CD4-positive, alpha-beta T cell (primary cell): ENCODE results near the gene DCAF15. TPM values are rescaled to one million over a fixed set of nuclear protein-coding genes. Genes with fewer than 3 reads are reported as not detected.

ENCODE experiments used
- ATAC-seq: fragments of 200-7000 bp; cut with Tn5 transposase; one replicate; pipeline ENCODE4 v1.10.0; 2022; ENCODE audit warnings: mild to moderate bottlenecking; ENCODE audit not compliant: poor library complexity
- CTCF ChIA-PET: fragments of 350-600 bp; sonication (Branson Sonifier 250); formaldehyde crosslinking; loops from one replicate; lab custom pipeline; 2021; ENCODE audit warnings: antibody characterized with exemption, inconsistent platforms; lab: Charles Lee
- POLR2A ChIA-PET: fragments of 350-600 bp; sonication (Branson Sonifier 250); formaldehyde crosslinking; loops from one replicate; lab custom pipeline; 2021; ENCODE audit warnings: antibody characterized with exemption, inconsistent platforms; lab: Charles Lee
- DNase-seq, 14 experiments: peaks; one replicate each; pipeline ENCODE4 v3.0.0-alpha.2; 2013 to 2020; ENCODE audit warnings: mixed read lengths in 2 of 14
- H3K27ac ChIP-seq, 2 donors: one replicate each; pipeline versions ENCODE4 v1.5.1 to v1.7.0; 2013; ENCODE audit warnings: low read length in 2 of 2, low read depth in 1 of 2, mild to moderate bottlenecking in 1 of 2
- H3K27me3 ChIP-seq, 2 experiments: 1 replicate in 1 of 2; 2 replicates in 1 of 2; pipeline versions ENCODE4 v1.6.1 to v1.7.0; 2013; ENCODE audit warnings: low read length in 2 of 2, control low read depth in 1 of 2, mild to moderate bottlenecking in 1 of 2, moderate library complexity in 1 of 2; ENCODE audit not compliant: insufficient read depth in 2 of 2, control insufficient read depth in 1 of 2
- H3K36me3 ChIP-seq: one replicate; pipeline ENCODE4 v1.6.1; 2013; ENCODE audit warnings: low read length, control low read depth; ENCODE audit not compliant: insufficient read depth
- H3K4me1 ChIP-seq: one replicate; pipeline ENCODE4 v1.6.1; 2013; ENCODE audit warnings: low read length, control low read depth; ENCODE audit not compliant: insufficient read depth
- H3K4me3 ChIP-seq: one replicate; pipeline ENCODE4 v1.5.1; 2013; ENCODE audit warnings: mild to moderate bottlenecking, low read length, moderate library complexity
- H3K9me3 ChIP-seq, 2 experiments: 1 replicate in 1 of 2; 2 replicates in 1 of 2; pipeline versions ENCODE4 v1.6.1 to v1.7.0; 2013; ENCODE audit warnings: low read length in 2 of 2, mild to moderate bottlenecking in 2 of 2, control low read depth in 1 of 2, moderate library complexity in 1 of 2; ENCODE audit not compliant: control insufficient read depth in 1 of 2, insufficient read depth in 1 of 2
- H3K27ac Mint-ChIP-seq: one replicate; pipeline ENCODE4 v1.8.0; 2020; ENCODE audit warnings: mixed read lengths
- H3K27me3 Mint-ChIP-seq: one replicate; pipeline ENCODE4 v1.8.0; 2021; ENCODE audit warnings: mixed read lengths
- H3K36me3 Mint-ChIP-seq: one replicate; pipeline ENCODE4 v1.8.0; 2021; ENCODE audit warnings: low read depth, mixed read lengths
- H3K4me1 Mint-ChIP-seq: one replicate; pipeline ENCODE4 v1.8.0; 2021; ENCODE audit warnings: low read depth, mixed read lengths
- H3K4me3 Mint-ChIP-seq: one replicate; pipeline ENCODE4 v1.8.0; 2020; ENCODE audit warnings: mild to moderate bottlenecking, mixed read lengths
- H3K9me3 Mint-ChIP-seq: one replicate; pipeline ENCODE4 v1.8.0; 2020; ENCODE audit warnings: mixed read lengths
- intact Hi-C, 2 experiments: fragments of 100-400 bp; cut with DNase I in 1 of 2; cut with micrococcal nuclease in 1 of 2; formaldehyde crosslinking; loops; one replicate each; pipeline versions ENCODE4 v1.15.1 to v1.9.0; 2023 to 2025; cut with DNase I, micrococcal nuclease
- total RNA-seq, 174 experiments: library from RNA in 2 of 174; stranded (reverse) in 2 of 174; gene quantifications; one replicate each; pipeline ENCODE4 v1.2.3 and lab custom pipeline; 2021 to 2026
- TF ChIP-seq, protein P1 (sequence below): fragments of 200-600 bp; IDR thresholded peaks from one replicate; pipeline ENCODE4 v1.8.0; 2022; ENCODE audit warnings: antibody characterized with exemption, mild to moderate bottlenecking

Gene DCAF15
- total RNA-seq, 2 experiments from 2014 or later: 84.9 to 85.0 TPM

- Mint-ChIP-seq H3K9me3 (no peaks in the 10 kb centered on the region), H3K4me1 (peaks cover 59% of the 10 kb centered on the region), H3K4me3 (no peak overlapping the region), H3K36me3 (peaks cover 4% of the 10 kb centered on the region), H3K27ac (peak overlapping the region; percentile 56), H3K27me3 (no peaks in the 10 kb centered on the region)
- no peaks in the 10 kb centered on the region for H3K9me3 ChIP-seq
- ATAC-seq (no peak), DNase-seq (no peak)
- ChIA-PET POLR2A (interaction anchor here (1.7 kb wide), 1 partner anchor 50 kb away, joined by 5 read pairs; the partner anchor contains the start of gene IL27RA), CTCF (no interaction called here)
- intact Hi-C loops: no loop called here
- TF ChIP-seq, protein P1, sequence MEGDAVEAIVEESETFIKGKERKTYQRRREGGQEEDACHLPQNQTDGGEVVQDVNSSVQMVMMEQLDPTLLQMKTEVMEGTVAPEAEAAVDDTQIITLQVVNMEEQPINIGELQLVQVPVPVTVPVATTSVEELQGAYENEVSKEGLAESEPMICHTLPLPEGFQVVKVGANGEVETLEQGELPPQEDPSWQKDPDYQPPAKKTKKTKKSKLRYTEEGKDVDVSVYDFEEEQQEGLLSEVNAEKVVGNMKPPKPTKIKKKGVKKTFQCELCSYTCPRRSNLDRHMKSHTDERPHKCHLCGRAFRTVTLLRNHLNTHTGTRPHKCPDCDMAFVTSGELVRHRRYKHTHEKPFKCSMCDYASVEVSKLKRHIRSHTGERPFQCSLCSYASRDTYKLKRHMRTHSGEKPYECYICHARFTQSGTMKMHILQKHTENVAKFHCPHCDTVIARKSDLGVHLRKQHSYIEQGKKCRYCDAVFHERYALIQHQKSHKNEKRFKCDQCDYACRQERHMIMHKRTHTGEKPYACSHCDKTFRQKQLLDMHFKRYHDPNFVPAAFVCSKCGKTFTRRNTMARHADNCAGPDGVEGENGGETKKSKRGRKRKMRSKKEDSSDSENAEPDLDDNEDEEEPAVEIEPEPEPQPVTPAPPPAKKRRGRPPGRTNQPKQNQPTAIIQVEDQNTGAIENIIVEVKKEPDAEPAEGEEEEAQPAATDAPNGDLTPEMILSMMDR: no peak
- H3K27ac ChIP-seq: no peak overlapping the region
- H3K4me3 ChIP-seq: no peak overlapping the region
- peaks cover 78% of the 10 kb centered on the region for H3K4me1 ChIP-seq
- no peaks in the 10 kb centered on the region for H3K27me3 ChIP-seq
- H3K36me3 ChIP-seq: peaks cover 15% of the 10 kb centered on the region
These were observed 29.2 kb downstream of the DCAF15 start for GRCh38 chr19:13981467-13981866.

GRCh38 chr19:13981988-13982501, 29.7 kb downstream of the DCAF15 start:
- Histone ChIP-seq H3K9me3 (no peaks in the 10 kb centered on the region), H3K4me3 (no peak overlapping the region), H3K4me1 (peaks cover 84% of the 10 kb centered on the region), H3K27ac (no peak overlapping the region), H3K36me3 (peaks cover 15% of the 10 kb centered on the region), H3K27me3 (no peaks in the 10 kb centered on the region)
- H3K36me3 Mint-ChIP-seq: peaks cover 5% of the 10 kb centered on the region
- no peak overlapping the region for H3K4me3 Mint-ChIP-seq
- H3K27ac Mint-ChIP-seq: peak overlapping the region; percentile 56
- H3K27me3 Mint-ChIP-seq: no peaks in the 10 kb centered on the region
- H3K4me1 Mint-ChIP-seq: peaks cover 65% of the 10 kb centered on the region
- H3K9me3 Mint-ChIP-seq: no peaks in the 10 kb centered on the region
- ATAC-seq (no peak), DNase-seq (peak in 1 of 14 experiments; percentile 20)
- POLR2A ChIA-PET: interaction anchor here (0.9 to 4.8 kb wide), 3 partner anchors 21 to 50 kb away, joined by 3 to 33 read pairs (median 5); partner anchors contain the start of gene IL27RA
- intact Hi-C loops: no loop called here
- TF ChIP-seq, protein P1: no peak
- CTCF ChIA-PET: interaction anchor here (0.6 kb wide), 1 partner anchor 227 kb away, joined by 3 read pairs; no protein-coding TSS in a partner anchor

- H3K27ac ChIP-seq: peak overlapping the region; percentile 70
- H3K36me3 ChIP-seq: peaks cover 12% of the 10 kb centered on the region
- no peaks in the 10 kb centered on the region for H3K27me3 ChIP-seq
- TF ChIP-seq, protein P1: no peak
- no peak for DNase-seq
- no peaks in the 10 kb centered on the region for H3K9me3 Mint-ChIP-seq
- H3K36me3 Mint-ChIP-seq: peaks cover 5% of the 10 kb centered on the region
- peaks cover 72% of the 10 kb centered on the region for H3K4me1 Mint-ChIP-seq
- CTCF ChIA-PET: interaction anchor here (0.6 kb wide), 1 partner anchor 228 kb away, joined by 3 read pairs; no protein-coding TSS in a partner anchor
- H3K4me3 Mint-ChIP-seq: no peak overlapping the region
- H3K27me3 Mint-ChIP-seq: no peaks in the 10 kb centered on the region
- peak overlapping the region; percentile 97 for H3K27ac Mint-ChIP-seq
- ATAC-seq: no peak
- intact Hi-C loops: no loop called here
- no peak overlapping the region for H3K4me3 ChIP-seq
- POLR2A ChIA-PET: interaction anchor here (0.9 to 4.8 kb wide), 3 partner anchors 21 to 48 kb away, joined by 3 to 33 read pairs (median 6); partner anchors contain the start of genes IL27RA and RFX1
- H3K9me3 ChIP-seq: no peaks in the 10 kb centered on the region
- peaks cover 91% of the 10 kb centered on the region for H3K4me1 ChIP-seq
These were observed 30.5 kb downstream of the DCAF15 start for GRCh38 chr19:13982773-13983172.
